D721Med (cell line): ENCODE data around the gene CCDC102A.
A peak's percentile ranks its signal among the peaks of the same experiment; 100 is the strongest.

Experiments
- DNase-seq: peaks from one replicate; pipeline ENCODE4 v3.0.0; 2011; ENCODE audit warnings: low spot score; ENCODE audit not compliant: insufficient read length
- FAIRE-seq: peaks from 2 replicates; lab custom pipeline; 2011; peaks lifted over from hg19 to GRCh38; lab: Jason Lieb, UNC
- CTCF ChIP-seq: IDR thresholded peaks from 2 replicates; pipeline ENCODE4 v1.5.1; 2012; ENCODE audit warnings: mild to moderate bottlenecking, control low read depth; ENCODE audit not compliant: insufficient read depth; ENCODE audit errors: missing control alignments

CCDC102A gene

GRCh38 chr16:57527610-57528360 is 8.6 kb downstream of the CCDC102A start:
- no peak for TF ChIP-seq CTCF
- FAIRE-seq = no peak
- DNase-seq = no peak

- TF ChIP-seq CTCF = no peak
- FAIRE-seq (no peak), DNase-seq (no peak)
These were observed 9.3 kb downstream of the CCDC102A start for GRCh38 chr16:57527027-57527426.

- no peak for FAIRE-seq
- TF ChIP-seq CTCF = no peak
- DNase-seq = no peak
These were observed 9.9 kb downstream of the CCDC102A start for GRCh38 chr16:57526498-57526897.

- no peak for TF ChIP-seq CTCF
- DNase-seq = no peak
- FAIRE-seq = no peak
These were observed 10.6 kb downstream of the CCDC102A start for GRCh38 chr16:57525761-57526160.

GRCh38 chr16:57522960-57523359 is 13.4 kb downstream of the CCDC102A start:
- DNase-seq = no peak
- TF ChIP-seq CTCF = no peak
- FAIRE-seq = no peak

- DNase-seq (peak; percentile 67), FAIRE-seq (no peak)
- peak; percentile 95 for TF ChIP-seq CTCF
These were observed 16.5 kb downstream of the CCDC102A start for GRCh38 chr16:57519796-57520360.

- FAIRE-seq (no peak), DNase-seq (no peak)
- TF ChIP-seq CTCF = no peak
These were observed 17.4 kb downstream of the CCDC102A start for GRCh38 chr16:57518922-57519321.
